Colonic mucosa (tissue), 4 donors: Measurements from ENCODE around the gene FGD2. TPM values are rescaled to one million over a fixed set of nuclear protein-coding genes. Genes with fewer than 3 reads are reported as not detected.

Source experiments
- DNase-seq: peaks from one replicate; pipeline ENCODE4 v3.0.0-alpha.2; 2020
- H3K27ac ChIP-seq: fragments of 200-600 bp; one replicate; pipeline ENCODE4 v1.8.0; 2021
- H3K27me3 ChIP-seq: fragments of 200-600 bp; one replicate; pipeline ENCODE4 v1.8.0; 2021
- H3K36me3 ChIP-seq: fragments of 200-600 bp; one replicate; pipeline ENCODE4 v1.8.0; 2021
- H3K4me1 ChIP-seq: fragments of 200-600 bp; one replicate; pipeline ENCODE4 v1.8.0; 2021; ENCODE audit warnings: mild to moderate bottlenecking
- H3K4me3 ChIP-seq: fragments of 200-600 bp; one replicate; pipeline ENCODE4 v1.8.0; 2021
- H3K9ac ChIP-seq, 2 donors: one replicate each; pipeline ENCODE4 v1.7.0; 2013; ENCODE audit warnings: control low read depth in 2 of 2, low read depth in 2 of 2, low read length in 2 of 2
- H3K9me3 ChIP-seq: fragments of 200-600 bp; one replicate; pipeline ENCODE4 v1.8.0; 2021
- intact Hi-C: fragments of 100-400 bp; cut with DNase I; formaldehyde crosslinking; loops from one replicate; pipeline ENCODE4 v1.14.1; 2022
- total RNA-seq, 2 donors: library from RNA; stranded (reverse); fragmentation: NEBNext Ultra II Directional in 1 of 2; extraction: Animal tissue kit (Norgen Biotek cat#: 25700) in 1 of 2; gene quantifications; one replicate each; pipeline ENCODE4 v1.2.1, GENCODE V29; 2021
- TF ChIP-seq, protein P1 (sequence below): fragments of 200-600 bp; IDR thresholded peaks from one replicate; pipeline ENCODE4 v1.8.0; 2022; ENCODE audit warnings: antibody characterized with exemption, mild to moderate bottlenecking
- donor health status: healthy.
- donor health status: DM: no; HTN: no; CAD: no.
- donor health status: DM: no; HTN: no; CAD: no.

Gene FGD2
- total RNA-seq, 2 donors from 2014 or later, result 3.6 to 3.8 TPM

GRCh38 chr6:36969988-36970891, 35.2 kb upstream of the FGD2 start:
- DNase-seq, result no peak
- Histone ChIP-seq H3K4me3 (no peak overlapping the region), H3K9ac (no peak overlapping the region), H3K4me1 (no peaks in the 10 kb centered on the region), H3K36me3 (peaks cover 33% of the 10 kb centered on the region), H3K9me3 (no peaks in the 10 kb centered on the region), H3K27me3 (no peaks in the 10 kb centered on the region), H3K27ac (no peak overlapping the region)
- intact Hi-C loops, result no loop called here
- TF ChIP-seq, protein P1, sequence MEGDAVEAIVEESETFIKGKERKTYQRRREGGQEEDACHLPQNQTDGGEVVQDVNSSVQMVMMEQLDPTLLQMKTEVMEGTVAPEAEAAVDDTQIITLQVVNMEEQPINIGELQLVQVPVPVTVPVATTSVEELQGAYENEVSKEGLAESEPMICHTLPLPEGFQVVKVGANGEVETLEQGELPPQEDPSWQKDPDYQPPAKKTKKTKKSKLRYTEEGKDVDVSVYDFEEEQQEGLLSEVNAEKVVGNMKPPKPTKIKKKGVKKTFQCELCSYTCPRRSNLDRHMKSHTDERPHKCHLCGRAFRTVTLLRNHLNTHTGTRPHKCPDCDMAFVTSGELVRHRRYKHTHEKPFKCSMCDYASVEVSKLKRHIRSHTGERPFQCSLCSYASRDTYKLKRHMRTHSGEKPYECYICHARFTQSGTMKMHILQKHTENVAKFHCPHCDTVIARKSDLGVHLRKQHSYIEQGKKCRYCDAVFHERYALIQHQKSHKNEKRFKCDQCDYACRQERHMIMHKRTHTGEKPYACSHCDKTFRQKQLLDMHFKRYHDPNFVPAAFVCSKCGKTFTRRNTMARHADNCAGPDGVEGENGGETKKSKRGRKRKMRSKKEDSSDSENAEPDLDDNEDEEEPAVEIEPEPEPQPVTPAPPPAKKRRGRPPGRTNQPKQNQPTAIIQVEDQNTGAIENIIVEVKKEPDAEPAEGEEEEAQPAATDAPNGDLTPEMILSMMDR, result no peak

GRCh38 chr6:36970892-36971842, 34.3 kb upstream of the FGD2 start:
- no peaks in the 10 kb centered on the region for H3K27me3 ChIP-seq
- no peak overlapping the region for H3K4me3 ChIP-seq
- no peaks in the 10 kb centered on the region for H3K9me3 ChIP-seq
- peaks cover 37% of the 10 kb centered on the region for H3K36me3 ChIP-seq
- TF ChIP-seq, protein P1, result no peak
- H3K4me1 ChIP-seq, result no peaks in the 10 kb centered on the region
- intact Hi-C loops, result no loop called here
- H3K27ac ChIP-seq, result no peak overlapping the region
- H3K9ac ChIP-seq, result no peak overlapping the region
- DNase-seq, result no peak

DNA sequence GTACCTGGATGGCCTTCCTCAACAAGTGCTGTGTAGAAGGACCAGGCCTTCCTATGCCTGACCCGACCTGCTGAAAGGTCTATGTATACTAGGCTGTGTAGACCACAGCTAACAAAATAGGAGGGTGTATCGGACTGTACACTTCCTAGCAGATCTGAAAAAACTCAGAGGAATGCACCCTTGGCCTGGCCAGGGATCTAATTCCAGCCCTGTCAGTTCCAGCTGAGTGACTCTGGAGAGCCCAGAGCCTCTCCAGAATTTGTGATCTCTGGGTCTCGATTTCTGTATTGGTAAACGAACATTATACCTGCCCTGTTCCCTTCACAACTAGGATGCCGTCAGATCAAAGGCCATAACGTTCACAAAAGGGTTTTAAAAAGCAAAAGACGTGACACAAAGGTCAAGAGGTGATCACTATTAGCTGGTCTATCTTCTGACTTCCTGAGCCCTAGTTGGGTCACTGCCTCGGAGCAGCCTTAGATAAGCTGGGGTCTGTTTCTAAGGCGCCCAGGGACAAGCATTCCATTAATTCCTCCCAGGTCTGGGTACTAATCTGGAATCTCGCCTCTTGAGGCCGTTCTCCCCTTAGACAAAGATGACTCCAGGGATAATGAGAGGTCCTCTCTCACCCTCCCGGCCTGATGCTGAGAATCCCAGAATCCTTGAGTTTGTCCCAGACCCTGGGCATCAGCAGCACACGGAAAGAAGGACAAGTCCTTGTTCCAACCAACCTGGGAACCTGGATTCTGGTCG, 33.4 kb upstream of the FGD2 start:
- TF ChIP-seq, protein P1, result no peak
- DNase-seq, result no peak
- no peaks in the 10 kb centered on the region for H3K27me3 ChIP-seq
- H3K36me3 ChIP-seq, result peaks cover 40% of the 10 kb centered on the region
- H3K9me3 ChIP-seq, result no peaks in the 10 kb centered on the region
- H3K27ac ChIP-seq, result no peak overlapping the region
- H3K9ac ChIP-seq, result no peak overlapping the region
- intact Hi-C loops, result no loop called here
- H3K4me3 ChIP-seq, result no peak overlapping the region
- no peaks in the 10 kb centered on the region for H3K4me1 ChIP-seq

DNA sequence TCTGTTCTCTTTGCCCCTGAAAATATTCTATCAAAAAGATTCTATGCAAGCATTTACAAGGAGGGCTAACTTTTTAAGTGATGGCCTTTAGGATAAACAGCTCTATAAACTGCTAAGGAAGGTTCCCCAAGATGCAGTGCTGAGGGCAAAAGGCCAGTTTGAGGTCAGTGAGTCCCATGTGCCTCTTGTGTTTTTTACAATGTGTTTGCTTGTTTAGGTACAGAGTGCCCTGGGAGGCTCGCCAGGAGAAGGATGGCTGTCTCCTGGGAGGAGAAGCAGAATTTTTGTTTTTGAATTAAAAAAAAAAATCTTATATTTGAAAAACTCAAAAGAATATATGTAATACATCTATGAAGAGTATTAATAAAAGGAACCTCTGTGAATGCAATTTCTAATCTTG, 32.3 kb upstream of the FGD2 start:
- H3K9ac ChIP-seq, result no peak overlapping the region
- H3K4me1 ChIP-seq, result no peaks in the 10 kb centered on the region
- DNase-seq, result no peak
- peaks cover 51% of the 10 kb centered on the region for H3K36me3 ChIP-seq
- no peak overlapping the region for H3K4me3 ChIP-seq
- no peaks in the 10 kb centered on the region for H3K27me3 ChIP-seq
- intact Hi-C loops, result no loop called here
- H3K9me3 ChIP-seq, result no peaks in the 10 kb centered on the region
- no peak overlapping the region for H3K27ac ChIP-seq
- TF ChIP-seq, protein P1, result no peak

DNA sequence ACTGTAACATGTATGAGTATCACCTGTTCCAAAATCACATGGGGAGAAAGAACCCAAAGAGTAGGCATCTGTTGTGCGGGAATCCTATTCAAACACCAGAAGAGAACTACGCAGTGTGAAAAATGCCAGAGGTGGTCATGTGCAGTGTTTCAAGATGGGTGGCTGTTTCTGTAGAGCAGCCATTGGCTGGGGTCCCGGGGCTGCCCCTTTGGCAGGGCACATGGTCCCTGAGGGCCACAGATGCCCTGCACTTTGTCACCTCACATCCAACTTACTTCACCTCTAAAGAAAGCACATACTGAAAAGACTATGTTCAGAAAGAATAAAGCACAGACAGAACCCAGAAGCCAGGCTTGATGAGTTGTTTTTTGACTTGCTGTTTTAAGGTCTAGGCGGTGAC, 31.8 kb upstream of the FGD2 start:
- Histone ChIP-seq H3K9me3 (no peaks in the 10 kb centered on the region), H3K4me3 (no peak overlapping the region), H3K27me3 (no peaks in the 10 kb centered on the region), H3K4me1 (no peaks in the 10 kb centered on the region), H3K36me3 (peaks cover 53% of the 10 kb centered on the region), H3K9ac (no peak overlapping the region), H3K27ac (no peak overlapping the region)
- TF ChIP-seq, protein P1, result no peak
- DNase-seq, result no peak
- intact Hi-C loops, result no loop called here
